IMR-90 (cell line): Measurements from ENCODE around the gene LSM2. TPM values are rescaled to one million over a fixed set of nuclear protein-coding genes. Genes with fewer than 3 reads are reported as not detected.
"Not testable (repeated sequence)": the region's sequence is repeated elsewhere in the genome, so short reads cannot be mapped to it uniquely, and the experiment has no call there.

Experiments
- ATAC-seq: fragments of 200-7000 bp; cut with Tn5 transposase; 2 replicates; pipeline ENCODE4 v1.9.1; 2020; ENCODE audit warnings: low read depth, mild to moderate bottlenecking, moderate library complexity
- BruUV-seq: library from RNA; stranded (reverse); fragments of 400-500 nt; replicated peaks from 2 replicates; lab custom pipeline; 2021; lab: Mats Ljungman, UMichigan
- CTCF ChIA-PET: fragments of 300-600 bp; formaldehyde crosslinking; extraction: SDS; loops from one replicate; lab custom pipeline; 2021; ENCODE audit warnings: antibody characterized with exemption; lab: Yijun Ruan, JAX
- POLR2A ChIA-PET: fragments of 300-600 bp; sonication (Branson Sonifier 250); formaldehyde crosslinking; loops from one replicate; lab custom pipeline; 2022; ENCODE audit warnings: antibody characterized with exemption; ENCODE audit not compliant: unreplicated experiment; lab: Charles Lee
- DNase-seq: peaks from one replicate; pipeline ENCODE4 v3.0.0; 2013
- H2AFZ ChIP-seq: replicated peaks from 2 replicates; pipeline ENCODE3; 2013; ENCODE audit warnings: low read length, mild to moderate bottlenecking; ENCODE audit not compliant: poor library complexity
- H2AK5ac ChIP-seq: 2 replicates; pipeline ENCODE4 v1.6.1; 2013; ENCODE audit warnings: low read depth, low read length, inconsistent platforms
- H2AK9ac ChIP-seq: replicated peaks from 2 replicates; pipeline ENCODE3; 2013; ENCODE audit warnings: mild to moderate bottlenecking, low read depth, low read length, moderate library complexity; ENCODE audit not compliant: poor library complexity
- H2BK120ac ChIP-seq: 2 replicates; pipeline ENCODE4 v1.6.1; 2013; ENCODE audit warnings: low read depth, low read length, inconsistent platforms
- H2BK15ac ChIP-seq: 3 replicates; pipeline ENCODE4 v1.6.1; 2013; ENCODE audit warnings: low read depth, low read length, inconsistent platforms
- H2BK20ac ChIP-seq: 2 replicates; pipeline ENCODE4 v1.6.1; 2013; ENCODE audit warnings: low read depth, mild to moderate bottlenecking, inconsistent platforms, low read length, moderate library complexity
- H2BK5ac ChIP-seq: 2 replicates; pipeline ENCODE4 v1.6.1; 2013; ENCODE audit warnings: mild to moderate bottlenecking, low read depth, low read length, inconsistent platforms; ENCODE audit not compliant: poor library complexity, severe bottlenecking
- H3K14ac ChIP-seq: replicated peaks from 2 replicates; pipeline ENCODE4 v1.6.1; 2013; ENCODE audit warnings: low read depth, low read length, inconsistent platforms
- H3K18ac ChIP-seq: 2 replicates; pipeline ENCODE4 v1.6.1; 2013; ENCODE audit warnings: low read depth, low read length, control low read depth
- H3K23ac ChIP-seq: 2 replicates; pipeline ENCODE4 v1.6.1; 2013; ENCODE audit warnings: low read depth, low read length, inconsistent platforms
- H3K27ac ChIP-seq: 2 replicates; pipeline ENCODE4 v1.5.1; 2013; ENCODE audit warnings: mild to moderate bottlenecking, control low read depth, low read length; ENCODE audit not compliant: insufficient read depth
- H3K27me3 ChIP-seq: 2 replicates; pipeline ENCODE4 v1.6.1; 2013; ENCODE audit warnings: low read length; ENCODE audit not compliant: control insufficient read depth, insufficient read depth
- H3K36me3 ChIP-seq: 2 replicates; pipeline ENCODE4 v1.6.1; 2013; ENCODE audit warnings: low read length, mixed read lengths; ENCODE audit not compliant: control insufficient read depth, insufficient read depth
- H3K4ac ChIP-seq: 2 replicates; pipeline ENCODE4 v1.6.1; 2013; ENCODE audit warnings: low read depth, low read length, inconsistent platforms
- H3K4me1 ChIP-seq: 2 replicates; pipeline ENCODE4 v1.6.1; 2013; ENCODE audit warnings: low read length, mixed read lengths; ENCODE audit not compliant: control insufficient read depth, insufficient read depth
- H3K4me2 ChIP-seq: 2 replicates; pipeline ENCODE4 v1.6.1; 2013; ENCODE audit warnings: low read depth, mild to moderate bottlenecking, control low read depth, low read length, moderate library complexity
- H3K4me3 ChIP-seq: 2 replicates; pipeline ENCODE4 v1.5.1; 2013; ENCODE audit warnings: low read depth, mild to moderate bottlenecking, control low read depth, low read length, moderate library complexity; ENCODE audit not compliant: insufficient read depth
- H3K56ac ChIP-seq: 2 replicates; pipeline ENCODE4 v1.6.1; 2013; ENCODE audit warnings: low read length, inconsistent platforms; ENCODE audit not compliant: insufficient read depth; ENCODE audit errors: extremely low read depth
- H3K79me1 ChIP-seq, 2 experiments: 2 replicates each; pipeline ENCODE4 v1.6.1; 2013; ENCODE audit warnings: low read length in 2 of 2, inconsistent platforms in 1 of 2, low read depth in 1 of 2
- H3K9ac ChIP-seq: 2 replicates; pipeline ENCODE4 v1.6.1; 2013; ENCODE audit warnings: low read depth, low read length, control low read depth
- H3K9me1 ChIP-seq: 2 replicates; pipeline ENCODE4 v1.6.1; 2013; ENCODE audit warnings: low read length, inconsistent platforms; ENCODE audit not compliant: insufficient read depth
- H3K9me3 ChIP-seq: 2 replicates; pipeline ENCODE4 v1.6.1; 2013; ENCODE audit warnings: low read length; ENCODE audit not compliant: control insufficient read depth, insufficient read depth
- H4K20me1 ChIP-seq: 2 replicates; pipeline ENCODE4 v1.6.1; 2013; ENCODE audit warnings: low read length, inconsistent platforms; ENCODE audit not compliant: insufficient read depth
- H4K5ac ChIP-seq: 2 replicates; pipeline ENCODE4 v1.6.1; 2013; ENCODE audit warnings: mild to moderate bottlenecking, low read depth, low read length, control low read depth
- H4K8ac ChIP-seq, 2 experiments: 2 replicates each; pipeline ENCODE4 v1.6.1; 2013; ENCODE audit warnings: low read depth in 2 of 2, low read length in 2 of 2, control low read depth in 1 of 2, inconsistent platforms in 1 of 2
- H4K91ac ChIP-seq: 2 replicates; pipeline ENCODE4 v1.6.1; 2013; ENCODE audit warnings: low read depth, low read length, inconsistent platforms; ENCODE audit not compliant: insufficient read depth
- CTCF ChIP-seq: conservative IDR thresholded peaks from 2 replicates; pipeline ENCODE4 v1.5.1; 2012; ENCODE audit warnings: mild to moderate bottlenecking, low read depth, low read length, improper control_type of control experiment
- MAZ ChIP-seq: IDR thresholded peaks from 2 replicates; pipeline ENCODE4 v1.6.1; 2012; ENCODE audit warnings: low read depth, mild to moderate bottlenecking, low read length, improper control_type of control experiment, moderate library complexity, borderline replicate concordance
- MXI1 ChIP-seq: IDR thresholded peaks from 2 replicates; pipeline ENCODE4 v1.6.1; 2012; ENCODE audit warnings: low read depth, mild to moderate bottlenecking, low read length, moderate library complexity, borderline replicate concordance
- POLR2A ChIP-seq: IDR thresholded peaks from 2 replicates; pipeline ENCODE4 v1.6.1; 2012; ENCODE audit warnings: mild to moderate bottlenecking, low read depth, low read length
- RFX5 ChIP-seq: IDR thresholded peaks from 2 replicates; pipeline ENCODE4 v1.8.0; 2012; ENCODE audit warnings: low read depth, mild to moderate bottlenecking, low read length, moderate library complexity
- WGBS, 2 experiments: methylation state at CpG; one replicate each; pipeline versions ENCODE4 v1.1.5 to v1.1.7; 2013; ENCODE audit warnings: missing lambda C conversion rate in 2 of 2; ENCODE audit not compliant: insufficient read length in 1 of 2; ENCODE audit errors: extremely low coverage in 2 of 2; 5-methylcytosine and 5-hydroxymethylcytosine counted together
- dilution Hi-C: fragments of 300-500 bp; cut with HindIII; formaldehyde crosslinking; loops from one replicate; pipeline ENCODE4 v1.14.3; 2018; ENCODE audit warnings: low sequenced_read_pairs; ENCODE audit not compliant: unreplicated experiment
- in situ Hi-C: fragments of 300-500 bp; cut with MboI; formaldehyde crosslinking; loops from 3 replicates; pipeline ENCODE4 v1.14.3; 2019; ENCODE audit warnings: low sequenced_read_pairs, inconsistent platforms, mixed read lengths
- intact Hi-C: fragments of 100-400 bp; cut with micrococcal nuclease; formaldehyde crosslinking; loops from 2 replicates; pipeline ENCODE4 v1.10.0; 2022
- polyA plus RNA-seq, 3 experiments: library from polyadenylated mRNA; depleted of rRNA; stranded (reverse); fragments of >200 nt; gene quantifications; 2 replicates each; pipeline ENCODE4 v1.2.3, GENCODE V29; 2012; ENCODE audit warnings: low replicate concordance in 1 of 3
- total RNA-seq: library from RNA; depleted of rRNA; stranded (reverse); fragments of >200 nt; gene quantifications from 2 replicates; pipeline ENCODE4 v1.2.3, GENCODE V29; 2012
- TF ChIP-seq, protein P1 (sequence below): fragments of 150-350 bp; IDR thresholded peaks from 2 replicates; pipeline ENCODE4 v1.6.1; 2016; ENCODE audit warnings: low read depth, mild to moderate bottlenecking, low read length, moderate library complexity, borderline replicate concordance

The LSM2 gene
- total and polyA plus RNA-seq, 2 of the 4 experiments (the other 2 are of a cell fraction), result 56.3 to 61.0 TPM

DNA sequence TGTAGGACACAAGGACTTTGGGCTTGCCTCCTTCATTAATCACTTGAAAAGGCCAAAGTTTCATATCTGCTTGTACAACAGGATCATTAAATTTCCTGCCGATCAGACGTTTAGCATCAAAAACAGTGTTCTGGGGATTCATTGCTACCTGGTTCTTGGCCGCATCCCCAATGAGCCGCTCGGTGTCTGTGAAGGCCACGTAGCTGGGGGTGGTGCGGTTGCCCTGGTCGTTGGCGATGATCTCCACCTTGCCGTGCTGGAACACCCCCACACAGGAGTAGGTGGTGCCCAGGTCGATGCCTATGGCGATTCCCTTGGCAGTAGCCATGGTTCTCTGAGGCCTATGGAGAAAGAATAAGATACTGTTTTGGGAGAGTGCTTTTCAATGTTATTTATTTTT, 4.9 kb upstream of the LSM2 start:
- 88% methylated on average over 2 of the region's 12 CpGs; no CpG with 5 or more reads in 1 of the 2 experiments for WGBS, 2 experiments
- Histone ChIP-seq H3K27ac (no peak overlapping the region), H2AK9ac (no peak overlapping the region), H3K4me2 (no peak overlapping the region), H3K9me3 (no peaks in the 10 kb centered on the region), H3K36me3 (no peaks in the 10 kb centered on the region), H3K14ac (no peak overlapping the region), H3K18ac (no peak overlapping the region), H4K8ac (no peak overlapping the region), H2AFZ (no peak overlapping the region), H3K4ac (no peak overlapping the region), H3K23ac (no peak overlapping the region), H2BK15ac (no peak overlapping the region), H2BK20ac (no peak overlapping the region), H2BK5ac (no peak overlapping the region), H4K20me1 (no peaks in the 10 kb centered on the region; the same call in 1 of the 2 replicates), H3K56ac (no peak overlapping the region), H4K5ac (no peak overlapping the region), H3K79me1 (peaks cover 4 to 6% of the 10 kb centered on the region in 2 experiments; a peak in 2 of 4 replicates), H2BK120ac (no peak overlapping the region), H3K27me3 (no peaks in the 10 kb centered on the region), H2AK5ac (no peak overlapping the region), H3K9ac (no peak overlapping the region), H3K9me1 (no peaks in the 10 kb centered on the region), H3K4me3 (no peak overlapping the region), H3K4me1 (peaks cover 3% of the 10 kb centered on the region), H4K91ac (no peak overlapping the region)
- TF ChIP-seq CTCF (no peak), MAZ (no peak), MXI1 (no peak), POLR2A (no peak), RFX5 (no peak)
- TF ChIP-seq, protein P1, sequence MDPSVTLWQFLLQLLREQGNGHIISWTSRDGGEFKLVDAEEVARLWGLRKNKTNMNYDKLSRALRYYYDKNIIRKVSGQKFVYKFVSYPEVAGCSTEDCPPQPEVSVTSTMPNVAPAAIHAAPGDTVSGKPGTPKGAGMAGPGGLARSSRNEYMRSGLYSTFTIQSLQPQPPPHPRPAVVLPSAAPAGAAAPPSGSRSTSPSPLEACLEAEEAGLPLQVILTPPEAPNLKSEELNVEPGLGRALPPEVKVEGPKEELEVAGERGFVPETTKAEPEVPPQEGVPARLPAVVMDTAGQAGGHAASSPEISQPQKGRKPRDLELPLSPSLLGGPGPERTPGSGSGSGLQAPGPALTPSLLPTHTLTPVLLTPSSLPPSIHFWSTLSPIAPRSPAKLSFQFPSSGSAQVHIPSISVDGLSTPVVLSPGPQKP, result no peak
- CTCF ChIA-PET, result no interaction called here
- BruUV-seq, result no TSS peak
- DNase-seq (no peak), ATAC-seq (no peak)
- POLR2A ChIA-PET, result no interaction called here
- dilution Hi-C loops, result no loop called here
- in situ Hi-C loops, result no loop called here
- intact Hi-C loops, result no loop called here

DNA sequence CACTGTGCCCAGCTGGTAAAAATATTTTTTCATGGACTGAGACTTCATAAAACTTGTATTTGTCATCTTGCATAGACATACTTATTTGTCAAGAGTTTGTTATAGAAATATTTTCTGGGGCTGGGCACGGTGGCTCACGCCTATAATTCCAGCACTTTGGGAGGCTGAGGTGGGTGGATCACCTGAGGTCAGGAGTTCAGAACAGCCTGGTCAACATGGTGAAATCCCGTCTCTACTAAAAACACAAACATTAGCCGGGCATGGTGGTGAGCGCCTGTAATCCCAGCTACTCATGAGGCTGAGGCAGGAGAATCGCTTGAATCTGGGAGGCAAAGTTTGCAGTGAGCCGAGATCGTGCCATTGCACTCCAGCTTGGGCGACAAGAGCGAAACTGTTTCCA, 1.8 kb upstream of the LSM2 start:
- H3K56ac ChIP-seq, H2BK20ac ChIP-seq, H3K14ac ChIP-seq, H3K27ac ChIP-seq, dilution Hi-C loops, H3K4ac ChIP-seq, H3K23ac ChIP-seq, H3K27me3 ChIP-seq, H3K9ac ChIP-seq, H2BK5ac ChIP-seq, H3K4me2 ChIP-seq, H2BK15ac ChIP-seq, H2BK120ac ChIP-seq, H4K20me1 ChIP-seq, in situ Hi-C loops, DNase-seq, H4K8ac ChIP-seq, H2AK5ac ChIP-seq, H4K91ac ChIP-seq, H4K5ac ChIP-seq, H3K4me3 ChIP-seq, H3K4me1 ChIP-seq, H3K9me1 ChIP-seq, CTCF ChIA-PET, H2AK9ac ChIP-seq, POLR2A ChIA-PET, H3K36me3 ChIP-seq, H2AFZ ChIP-seq, H3K18ac ChIP-seq, intact Hi-C loops, BruUV-seq, H3K9me3 ChIP-seq, ATAC-seq: not testable (repeated sequence)
- 100% methylated on average over 3 of the region's 10 CpGs; no CpG with 5 or more reads in 1 of the 2 experiments for WGBS, 2 experiments
- peaks cover 13 to 24% of the 10 kb centered on the region in 2 experiments for H3K79me1 ChIP-seq
